ENCODE results near the gene PAX5.

- TF ChIP-seq CTCF (IDR thresholded peaks at IDR 0.05) = no peak
- no peak for TF ChIP-seq POLR2A (IDR thresholded peaks at IDR 0.05)
- no peak for TF ChIP-seq EP300 (IDR thresholded peaks at IDR 0.05)
Measured at GRCh38 chr9:36934478-36935065, 99.5 kb downstream of the PAX5 start.

Measured in ovary (tissue), 3 donors.